Spleen (tissue), 7 donors: ENCODE data around the gene MYO18A.

ENCODE experiments used
- POLR2AphosphoS5 ChIP-seq, 3 donors: sonication (generic); formaldehyde crosslinking; IDR thresholded peaks; one replicate each; pipeline ENCODE4 v1.5.1; 2017; ENCODE audit warnings: antibody characterized with exemption in 3 of 3
- TF ChIP-seq, protein P1 (sequence below), 11 experiments: fragments of 200-600 bp in 7 of 11; fragments of 450-650 bp in 4 of 11; sonication (generic) in 4 of 11; IDR thresholded peaks in 8 of 11; conservative IDR thresholded peaks in 3 of 11; 1 replicate in 7 of 11; 2 replicates in 4 of 11; pipeline versions ENCODE4 v1.4.0 to v1.8.0; 2016 to 2021; ENCODE audit warnings: antibody characterized with exemption in 11 of 11, inconsistent platforms in 4 of 11, mild to moderate bottlenecking in 1 of 11
- donor health status: DM: no; HTN: no; CAD: no; lungs with moderate emphysema.
- donor health status: DM: no; HTN: no; CAD: no.
- donor health status: DM: no; HTN: no; CAD: no.

DNA sequence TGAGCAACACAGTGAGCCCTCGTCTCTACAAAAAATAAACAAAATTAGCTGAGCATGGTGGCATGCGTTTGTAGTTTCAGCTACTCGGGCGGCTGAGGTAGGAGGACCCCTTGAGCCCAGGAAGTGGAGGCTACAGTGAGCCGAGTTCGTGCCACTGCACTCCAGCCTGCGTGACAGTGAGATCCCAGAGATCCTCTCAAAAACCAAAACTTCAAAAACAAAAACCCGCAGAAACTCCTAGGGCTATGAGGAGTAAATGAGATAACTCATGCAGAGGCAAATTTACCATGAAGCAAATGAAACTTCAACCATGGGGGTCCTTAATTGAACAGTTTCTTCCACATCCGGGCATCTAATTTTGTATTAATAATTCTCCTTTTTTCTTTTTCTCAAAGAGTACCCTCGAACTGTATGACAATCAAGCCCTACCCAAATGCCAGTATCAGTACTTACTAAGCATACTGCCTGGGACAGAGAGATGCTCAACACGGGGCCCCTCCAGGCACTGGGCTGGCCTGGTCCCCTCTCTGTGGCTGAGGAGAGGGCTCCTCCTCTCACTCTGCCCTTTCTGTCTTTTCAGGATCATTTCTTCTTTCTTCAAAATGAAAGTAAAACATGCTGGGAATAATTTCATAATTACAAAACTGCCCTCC is 138.0 kb downstream of the MYO18A start:
- TF ChIP-seq, protein P1, sequence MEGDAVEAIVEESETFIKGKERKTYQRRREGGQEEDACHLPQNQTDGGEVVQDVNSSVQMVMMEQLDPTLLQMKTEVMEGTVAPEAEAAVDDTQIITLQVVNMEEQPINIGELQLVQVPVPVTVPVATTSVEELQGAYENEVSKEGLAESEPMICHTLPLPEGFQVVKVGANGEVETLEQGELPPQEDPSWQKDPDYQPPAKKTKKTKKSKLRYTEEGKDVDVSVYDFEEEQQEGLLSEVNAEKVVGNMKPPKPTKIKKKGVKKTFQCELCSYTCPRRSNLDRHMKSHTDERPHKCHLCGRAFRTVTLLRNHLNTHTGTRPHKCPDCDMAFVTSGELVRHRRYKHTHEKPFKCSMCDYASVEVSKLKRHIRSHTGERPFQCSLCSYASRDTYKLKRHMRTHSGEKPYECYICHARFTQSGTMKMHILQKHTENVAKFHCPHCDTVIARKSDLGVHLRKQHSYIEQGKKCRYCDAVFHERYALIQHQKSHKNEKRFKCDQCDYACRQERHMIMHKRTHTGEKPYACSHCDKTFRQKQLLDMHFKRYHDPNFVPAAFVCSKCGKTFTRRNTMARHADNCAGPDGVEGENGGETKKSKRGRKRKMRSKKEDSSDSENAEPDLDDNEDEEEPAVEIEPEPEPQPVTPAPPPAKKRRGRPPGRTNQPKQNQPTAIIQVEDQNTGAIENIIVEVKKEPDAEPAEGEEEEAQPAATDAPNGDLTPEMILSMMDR (IDR thresholded peaks at IDR 0.05 in 8 of 11, conservative IDR thresholded peaks at IDR 0.05 in 3 of 11) = no peak
- TF ChIP-seq POLR2AphosphoS5 (IDR thresholded peaks at IDR 0.05) = no peak
